Measurements from ENCODE around the gene FCSK.

FCSK gene

DNA sequence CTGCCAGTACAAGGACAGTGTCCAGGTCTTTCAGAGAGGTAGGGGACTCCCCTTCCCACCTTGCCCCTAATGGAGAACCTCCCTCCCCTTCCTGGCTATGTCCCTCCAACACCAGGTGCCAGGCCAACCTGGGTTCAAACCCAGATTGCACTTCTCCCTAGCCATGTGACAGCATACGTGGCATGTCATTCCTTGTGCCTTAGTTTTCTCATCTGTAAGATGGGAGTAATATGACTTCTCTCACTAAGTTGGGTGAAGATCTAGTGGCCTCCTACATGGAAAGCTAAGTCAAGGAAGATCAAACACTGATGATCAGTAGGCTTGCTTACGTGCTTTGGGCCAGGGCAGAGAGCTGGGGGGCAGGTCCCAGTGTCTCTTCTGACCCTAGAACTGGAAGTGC lies 8.8 kb downstream of the FCSK start:
- H3K27ac Mint-ChIP-seq: no peak overlapping the region
- H3K9me3 Mint-ChIP-seq: no peaks in the 10 kb centered on the region
- H3K36me3 Mint-ChIP-seq (ENCODE audit: low read depth): no peaks in the 10 kb centered on the region
- no peaks in the 10 kb centered on the region for H3K4me1 Mint-ChIP-seq (ENCODE audit: low read depth)
- no peaks in the 10 kb centered on the region for H3K27me3 Mint-ChIP-seq
- H3K4me3 Mint-ChIP-seq: no peak overlapping the region

DNA sequence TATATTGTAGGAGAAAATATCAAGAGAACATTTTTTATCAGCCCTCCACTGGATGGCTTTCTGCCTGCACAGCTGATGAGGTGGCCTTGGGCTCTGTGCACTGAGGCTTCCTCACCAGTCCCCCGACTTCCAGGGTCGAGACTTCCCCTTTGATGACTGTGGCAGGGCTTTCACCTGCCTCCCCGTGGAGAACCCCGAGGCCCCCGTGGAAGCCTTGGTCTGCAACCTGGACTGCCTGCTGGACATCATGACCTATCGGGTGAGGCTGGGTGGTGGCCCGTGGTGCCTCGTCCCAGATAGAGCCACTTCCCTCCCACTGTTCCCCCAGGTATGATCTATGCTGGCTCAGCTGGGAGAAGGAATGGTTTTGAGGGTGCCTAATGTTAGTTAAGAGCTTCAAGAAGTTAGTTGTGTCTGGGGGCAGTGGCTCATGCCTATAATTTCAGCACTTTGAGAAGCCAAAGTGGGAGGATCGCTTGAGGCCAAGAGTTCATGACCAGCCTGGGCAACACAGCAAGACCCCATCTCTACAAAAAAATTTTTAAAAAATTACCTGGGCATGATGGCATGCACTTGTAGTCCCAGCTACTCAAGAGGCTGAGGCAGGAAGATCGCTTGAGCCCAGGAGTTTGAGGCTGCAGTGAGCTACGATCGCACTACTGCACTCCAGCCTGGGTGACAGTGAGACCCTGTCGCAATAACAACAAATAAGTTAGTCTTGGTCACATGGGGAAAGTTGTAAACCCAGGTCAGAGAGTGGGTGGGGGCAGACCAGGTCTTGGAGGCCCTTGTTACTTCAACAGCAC lies 11.8 kb downstream of the FCSK start:
- Mint-ChIP-seq H3K9me3 (no peaks in the 10 kb centered on the region), H3K4me3 (no peak overlapping the region), H3K4me1 (ENCODE audit: low read depth) (no peaks in the 10 kb centered on the region), H3K27ac (no peak overlapping the region), H3K27me3 (no peaks in the 10 kb centered on the region), H3K36me3 (ENCODE audit: low read depth) (no peaks in the 10 kb centered on the region)

DNA sequence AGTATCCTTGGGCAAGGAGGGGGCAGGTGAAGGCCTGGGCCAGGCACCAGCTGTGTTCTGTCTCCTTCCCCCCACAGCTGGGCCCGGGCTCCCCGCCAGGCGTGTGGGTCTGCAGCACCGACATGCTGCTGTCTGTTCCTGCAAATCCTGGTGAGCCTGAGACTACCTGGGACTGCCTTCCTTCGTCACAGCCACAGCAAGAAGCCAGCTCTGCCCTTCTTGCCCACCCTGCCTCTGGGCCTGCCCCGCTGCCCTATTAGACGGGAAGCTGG lies 12.3 kb downstream of the FCSK start:
- H3K9me3 Mint-ChIP-seq: no peaks in the 10 kb centered on the region
- H3K36me3 Mint-ChIP-seq (ENCODE audit: low read depth): no peaks in the 10 kb centered on the region
- H3K27me3 Mint-ChIP-seq: no peaks in the 10 kb centered on the region
- no peak overlapping the region for H3K27ac Mint-ChIP-seq
- no peak overlapping the region for H3K4me3 Mint-ChIP-seq
- no peaks in the 10 kb centered on the region for H3K4me1 Mint-ChIP-seq (ENCODE audit: low read depth)

DNA sequence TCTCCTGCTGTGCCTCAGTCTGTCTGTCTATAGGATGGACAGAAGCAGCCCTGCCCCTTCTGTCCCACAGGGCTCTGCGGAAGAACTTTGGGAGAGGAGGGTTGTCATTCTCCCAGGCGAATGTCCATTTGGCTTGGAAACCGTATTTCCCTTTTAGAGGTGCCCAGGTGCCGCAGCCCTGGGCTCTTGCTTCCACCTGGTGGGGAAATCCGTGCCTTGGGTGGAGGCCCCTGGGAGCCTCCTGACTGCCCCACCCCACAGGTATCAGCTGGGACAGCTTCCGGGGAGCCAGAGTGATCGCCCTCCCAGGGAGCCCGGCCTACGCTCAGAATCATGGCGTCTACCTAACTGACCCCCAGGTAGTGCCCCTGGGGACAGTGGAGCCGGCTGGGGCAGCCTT lies 12.7 kb downstream of the FCSK start:
- Mint-ChIP-seq H3K4me1 (ENCODE audit: low read depth) (no peaks in the 10 kb centered on the region), H3K9me3 (no peaks in the 10 kb centered on the region), H3K27ac (no peak overlapping the region), H3K4me3 (no peak overlapping the region), H3K27me3 (no peaks in the 10 kb centered on the region), H3K36me3 (ENCODE audit: low read depth) (no peaks in the 10 kb centered on the region)

DNA sequence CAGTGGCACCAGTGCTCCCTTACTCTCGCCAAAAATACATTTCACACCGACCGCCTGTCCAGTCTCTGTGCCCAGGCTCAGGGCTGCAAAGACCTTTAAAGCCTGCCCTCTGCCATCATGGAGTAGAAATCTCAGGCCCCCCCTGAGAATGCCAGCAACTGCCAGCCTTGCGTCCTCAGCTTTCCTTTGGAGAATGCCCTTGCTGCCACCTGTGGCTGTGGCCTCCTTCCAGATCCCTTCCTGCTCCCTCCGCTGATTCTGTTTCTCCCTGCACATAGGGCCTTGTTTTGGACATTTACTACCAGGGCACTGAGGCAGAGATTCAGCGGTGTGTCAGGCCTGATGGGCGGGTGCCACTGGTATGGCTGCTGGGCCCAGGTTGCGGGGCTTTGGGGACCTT lies 13.2 kb downstream of the FCSK start:
- H3K4me1 Mint-ChIP-seq (ENCODE audit: low read depth): no peaks in the 10 kb centered on the region

DNA sequence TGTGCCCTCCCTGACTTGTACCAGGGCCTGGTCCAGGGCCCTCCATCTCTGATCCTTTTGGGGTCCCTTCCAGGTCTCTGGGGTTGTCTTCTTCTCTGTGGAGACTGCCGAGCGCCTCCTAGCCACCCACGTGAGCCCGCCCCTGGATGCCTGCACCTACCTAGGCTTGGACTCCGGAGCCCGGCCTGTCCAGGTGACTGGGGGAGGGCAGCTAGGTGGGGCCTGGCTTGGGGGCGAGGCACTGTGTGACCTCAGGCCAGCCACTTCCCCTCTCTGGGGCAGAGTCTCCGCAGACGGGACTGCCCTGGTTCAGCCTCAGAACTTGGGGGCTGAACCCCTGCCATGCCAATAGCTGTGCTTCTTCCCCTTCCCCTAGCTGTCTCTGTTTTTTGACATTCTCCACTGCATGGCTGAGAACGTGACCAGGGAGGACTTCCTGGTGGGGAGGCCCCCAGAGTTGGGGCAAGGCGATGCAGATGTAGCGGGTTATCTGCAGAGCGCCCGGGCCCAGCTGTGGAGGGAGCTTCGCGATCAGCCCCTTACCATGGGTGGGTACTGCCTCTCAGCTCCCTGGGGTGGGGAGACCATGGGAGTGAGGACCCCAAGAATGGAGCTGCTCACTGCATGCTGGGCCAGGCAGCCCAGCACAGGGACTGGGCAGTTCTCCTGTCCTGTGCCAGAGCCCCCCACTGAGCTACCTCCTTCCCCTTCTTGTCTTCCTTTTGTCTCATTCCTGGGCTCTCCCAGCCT lies 14.6 kb downstream of the FCSK start:
- Mint-ChIP-seq H3K27ac (no peak overlapping the region), H3K9me3 (no peaks in the 10 kb centered on the region), H3K4me3 (no peak overlapping the region), H3K36me3 (ENCODE audit: low read depth) (no peaks in the 10 kb centered on the region), H3K4me1 (ENCODE audit: low read depth) (no peaks in the 10 kb centered on the region), H3K27me3 (no peaks in the 10 kb centered on the region)

More for the DNA sequence above, 13.2 kb downstream of the FCSK start:
- Mint-ChIP-seq H3K27ac (no peak overlapping the region), H3K27me3 (no peaks in the 10 kb centered on the region), H3K36me3 (ENCODE audit: low read depth) (no peaks in the 10 kb centered on the region), H3K4me3 (no peak overlapping the region), H3K9me3 (no peaks in the 10 kb centered on the region)

DNA sequence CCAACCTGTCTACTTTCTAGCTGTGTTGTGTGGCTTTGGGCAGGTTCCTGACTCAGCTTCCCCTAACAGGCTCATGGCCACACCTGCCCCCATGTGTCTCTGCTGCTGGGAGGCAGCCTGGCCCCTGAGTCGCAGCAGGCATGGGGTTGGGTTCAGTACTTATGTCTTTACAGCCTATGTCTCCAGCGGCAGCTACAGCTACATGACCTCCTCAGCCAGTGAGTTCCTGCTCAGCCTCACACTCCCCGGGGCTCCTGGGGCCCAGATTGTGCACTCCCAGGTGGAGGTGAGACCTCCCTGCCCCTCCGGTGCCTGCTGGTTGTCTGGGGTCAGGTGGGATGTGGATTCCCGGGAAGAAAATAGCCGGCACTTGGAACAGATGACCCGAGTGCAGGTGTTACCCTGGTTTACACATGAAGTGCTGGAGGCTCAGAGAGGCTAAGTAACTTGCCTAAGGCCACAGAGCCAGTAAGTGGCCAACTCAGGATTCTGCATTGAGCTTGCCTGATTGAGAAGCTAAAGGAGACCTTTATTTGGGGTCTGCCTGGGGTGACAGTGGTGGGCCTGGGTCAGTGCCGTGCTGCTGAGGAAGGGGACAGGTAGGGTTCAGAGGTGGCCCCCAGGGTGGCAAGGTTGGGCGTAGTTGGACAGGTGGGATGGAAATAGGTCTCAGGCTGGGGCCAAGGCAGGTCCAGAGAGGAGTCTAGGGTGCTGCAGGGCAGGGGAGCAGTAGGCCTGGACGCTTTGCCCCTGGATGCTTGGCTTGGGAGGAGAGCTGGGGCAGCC lies 15.9 kb downstream of the FCSK start:
- Mint-ChIP-seq H3K27me3 (no peaks in the 10 kb centered on the region), H3K9me3 (no peaks in the 10 kb centered on the region), H3K4me3 (no peak overlapping the region), H3K27ac (no peak overlapping the region), H3K4me1 (ENCODE audit: low read depth) (no peaks in the 10 kb centered on the region), H3K36me3 (ENCODE audit: low read depth) (no peaks in the 10 kb centered on the region)

DNA sequence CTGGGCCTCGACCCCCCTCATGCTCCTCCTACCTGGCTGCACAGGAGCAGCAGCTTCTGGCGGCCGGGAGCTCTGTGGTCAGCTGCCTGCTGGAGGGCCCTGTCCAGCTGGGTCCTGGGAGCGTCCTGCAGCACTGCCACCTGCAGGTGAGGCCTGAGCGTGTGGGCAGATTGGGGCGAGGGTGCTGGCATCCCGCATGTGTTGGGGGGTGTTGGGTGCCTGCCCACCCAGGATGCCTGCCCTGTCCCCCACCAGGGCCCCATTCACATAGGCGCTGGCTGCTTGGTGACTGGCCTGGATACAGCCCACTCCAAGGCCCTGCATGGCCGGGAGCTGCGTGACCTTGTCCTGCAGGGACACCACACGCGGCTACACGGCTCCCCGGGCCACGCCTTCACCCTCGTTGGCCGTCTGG lies 16.5 kb downstream of the FCSK start:
- Mint-ChIP-seq H3K4me1 (ENCODE audit: low read depth) (peaks cover 5% of the 10 kb centered on the region), H3K27ac (no peak overlapping the region), H3K9me3 (no peaks in the 10 kb centered on the region), H3K27me3 (no peaks in the 10 kb centered on the region), H3K4me3 (no peak overlapping the region), H3K36me3 (ENCODE audit: low read depth) (no peaks in the 10 kb centered on the region)

DNA sequence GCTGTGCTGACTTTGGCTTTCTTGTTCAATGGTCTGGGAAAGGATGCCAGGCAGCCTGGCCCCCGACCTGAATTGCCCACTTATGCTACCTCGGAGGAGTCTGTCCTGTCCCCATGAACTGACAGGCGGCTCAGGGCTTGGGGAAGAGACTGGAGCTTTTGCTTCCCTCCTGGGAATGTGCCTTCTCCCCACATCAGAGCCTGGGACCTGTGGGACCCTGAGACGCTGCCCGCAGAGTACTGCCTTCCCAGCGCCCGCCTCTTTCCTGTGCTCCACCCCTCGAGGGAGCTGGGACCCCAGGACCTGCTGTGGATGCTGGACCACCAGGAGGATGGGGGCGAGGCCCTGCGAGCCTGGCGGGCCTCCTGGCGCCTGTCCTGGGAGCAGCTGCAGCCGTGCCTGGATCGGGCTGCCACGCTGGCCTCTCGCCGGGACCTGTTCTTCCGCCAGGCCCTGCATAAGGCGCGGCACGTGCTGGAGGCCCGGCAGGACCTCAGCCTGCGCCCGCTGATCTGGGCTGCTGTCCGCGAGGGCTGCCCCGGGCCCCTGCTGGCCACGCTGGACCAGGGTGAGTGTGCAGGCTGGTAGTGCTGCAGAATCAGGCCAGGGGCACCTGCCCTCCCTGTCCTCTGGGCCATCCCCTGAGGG lies 18.5 kb downstream of the FCSK start:
- H3K9me3 Mint-ChIP-seq: no peaks in the 10 kb centered on the region
- H3K36me3 Mint-ChIP-seq (ENCODE audit: low read depth): no peaks in the 10 kb centered on the region
- H3K4me3 Mint-ChIP-seq: no peak overlapping the region
- H3K27me3 Mint-ChIP-seq: no peaks in the 10 kb centered on the region
- no peak overlapping the region for H3K27ac Mint-ChIP-seq
- H3K4me1 Mint-ChIP-seq (ENCODE audit: low read depth): peaks cover 24% of the 10 kb centered on the region

DNA sequence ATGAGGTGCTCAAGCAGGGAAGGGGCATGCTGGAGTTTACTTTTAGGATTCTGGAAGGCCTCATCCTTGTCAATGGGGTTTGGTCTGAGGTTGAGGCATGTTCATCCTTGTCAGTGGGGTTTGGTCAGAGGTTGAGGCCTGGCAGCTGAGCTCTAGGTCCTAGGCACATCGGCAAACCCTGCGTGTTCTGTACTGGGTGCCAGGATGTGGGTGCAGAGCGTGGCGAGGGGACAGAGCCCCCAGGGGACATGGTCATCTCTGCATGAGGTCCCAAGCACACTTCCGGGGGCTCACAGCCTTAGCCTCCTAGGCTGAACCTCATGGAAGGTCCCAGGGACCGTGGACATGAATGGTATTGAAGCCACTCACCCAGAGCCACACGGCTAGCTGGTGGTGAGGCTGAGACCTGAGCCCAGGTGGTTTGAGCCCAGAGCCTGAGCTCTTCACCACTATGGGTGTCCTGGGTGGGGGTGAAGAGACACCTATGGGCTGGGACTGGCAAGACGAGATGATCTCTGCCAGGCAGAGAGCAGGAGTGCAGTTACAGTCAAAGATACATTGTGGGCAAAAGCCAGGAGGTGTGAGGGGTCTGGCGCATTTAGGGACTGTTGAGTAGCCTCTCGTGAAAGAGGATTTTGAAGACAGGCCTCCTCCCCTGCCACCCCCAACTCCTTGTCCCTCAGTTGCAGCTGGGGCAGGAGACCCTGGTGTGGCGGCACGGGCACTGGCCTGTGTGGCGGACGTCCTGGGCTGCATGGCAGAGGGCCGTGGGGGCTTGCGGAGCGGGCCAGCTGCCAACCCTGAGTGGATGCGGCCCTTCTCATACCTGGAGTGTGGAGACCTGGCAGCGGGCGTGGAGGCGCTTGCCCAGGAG lies 19.3 kb downstream of the FCSK start:
- H3K27ac Mint-ChIP-seq: peak overlapping the region; percentile 68
- H3K27me3 Mint-ChIP-seq: no peaks in the 10 kb centered on the region
- no peaks in the 10 kb centered on the region for H3K9me3 Mint-ChIP-seq
- no peak overlapping the region for H3K4me3 Mint-ChIP-seq
- peaks cover 26% of the 10 kb centered on the region for H3K4me1 Mint-ChIP-seq (ENCODE audit: low read depth)
- no peaks in the 10 kb centered on the region for H3K36me3 Mint-ChIP-seq (ENCODE audit: low read depth)

DNA sequence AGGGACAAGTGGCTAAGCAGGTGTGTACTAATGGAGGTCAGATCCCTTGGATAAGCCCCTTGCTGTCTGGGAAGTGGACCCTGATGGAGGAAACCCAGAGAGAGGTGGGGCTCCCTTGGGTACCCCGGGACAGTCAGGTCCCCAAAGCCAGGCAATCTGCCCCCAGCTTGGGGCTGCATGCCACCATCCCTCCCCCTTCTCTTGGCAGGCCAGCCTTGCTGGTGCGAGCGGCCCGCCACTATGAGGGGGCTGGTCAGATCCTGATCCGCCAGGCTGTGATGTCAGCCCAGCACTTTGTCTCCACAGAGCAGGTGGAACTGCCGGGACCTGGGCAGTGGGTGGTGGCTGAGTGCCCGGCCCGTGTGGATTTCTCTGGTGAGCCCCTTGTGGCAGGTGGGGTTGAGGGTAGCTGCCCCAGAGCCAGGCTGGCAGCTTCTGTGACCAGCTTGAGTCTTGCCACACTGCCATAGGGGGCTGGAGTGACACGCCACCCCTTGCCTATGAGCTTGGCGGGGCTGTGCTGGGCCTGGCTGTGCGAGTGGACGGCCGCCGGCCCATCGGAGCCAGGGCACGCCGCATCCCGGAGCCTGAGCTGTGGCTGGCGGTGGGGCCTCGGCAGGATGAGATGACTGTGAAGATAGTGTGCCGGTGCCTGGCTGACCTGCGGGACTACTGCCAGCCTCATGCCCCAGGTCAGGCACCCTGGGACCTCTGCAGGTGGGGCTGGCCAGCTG lies 20.1 kb downstream of the FCSK start:
- Mint-ChIP-seq H3K9me3 (no peaks in the 10 kb centered on the region), H3K27ac (no peak overlapping the region), H3K36me3 (ENCODE audit: low read depth) (no peaks in the 10 kb centered on the region)

DNA sequence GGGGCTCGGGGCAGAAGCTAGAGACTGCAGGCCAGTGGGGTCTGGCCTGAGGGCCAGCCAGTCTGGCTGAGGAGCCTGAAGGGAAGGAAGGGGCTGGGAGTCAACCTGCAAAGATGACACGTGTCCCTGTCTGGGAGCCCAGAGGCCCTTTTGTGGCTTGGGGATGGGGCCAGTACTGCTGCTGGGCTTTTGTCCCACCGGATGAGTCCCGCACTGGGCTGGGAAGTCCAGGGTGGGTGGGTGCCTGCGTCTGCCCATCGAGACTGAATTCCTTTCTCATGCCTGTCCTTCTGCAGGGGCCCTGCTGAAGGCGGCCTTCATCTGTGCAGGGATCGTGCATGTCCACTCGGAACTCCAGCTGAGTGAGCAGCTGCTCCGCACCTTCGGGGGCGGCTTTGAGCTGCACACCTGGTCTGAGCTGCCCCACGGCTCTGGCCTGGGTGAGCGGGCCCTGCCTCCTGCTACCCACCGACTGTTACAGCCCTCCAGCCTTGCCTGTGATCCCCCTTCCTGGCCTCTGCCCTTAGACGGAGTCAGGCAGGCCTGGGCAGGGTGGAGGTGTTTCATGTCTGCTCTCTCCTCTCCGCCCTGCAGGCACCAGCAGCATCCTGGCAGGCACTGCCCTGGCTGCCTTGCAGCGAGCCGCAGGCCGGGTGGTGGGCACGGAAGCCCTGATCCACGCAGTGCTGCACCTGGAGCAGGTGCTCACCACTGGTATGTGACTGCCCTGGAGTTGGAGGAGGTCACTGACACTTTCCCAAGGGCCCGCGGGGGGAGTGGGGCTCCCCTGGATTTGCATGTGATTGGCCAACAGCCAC lies 20.9 kb downstream of the FCSK start:
- H3K27ac Mint-ChIP-seq: peak overlapping the region; percentile 49

More for the DNA sequence above, 20.1 kb downstream of the FCSK start:
- peaks cover 26% of the 10 kb centered on the region for H3K4me1 Mint-ChIP-seq (ENCODE audit: low read depth)
- H3K27me3 Mint-ChIP-seq: no peaks in the 10 kb centered on the region
- no peak overlapping the region for H3K4me3 Mint-ChIP-seq

More for the DNA sequence above, 20.9 kb downstream of the FCSK start:
- no peaks in the 10 kb centered on the region for H3K9me3 Mint-ChIP-seq
- H3K36me3 Mint-ChIP-seq (ENCODE audit: low read depth): no peaks in the 10 kb centered on the region
- H3K4me1 Mint-ChIP-seq (ENCODE audit: low read depth): peaks cover 26% of the 10 kb centered on the region
- H3K4me3 Mint-ChIP-seq: no peak overlapping the region
- H3K27me3 Mint-ChIP-seq: no peaks in the 10 kb centered on the region

Measured in stimulated activated naive CD8-positive, alpha-beta T cell treated with anti-CD3 and anti-CD28 coated beads, Interleukin-15, Interleukin-2, amounts not matched to agents 100 ng/mL and 50 ng/mL, for 24 hours (primary cell).